HG02763 (cell line): ENCODE measurements around the gene CALHM3.
A peak's percentile ranks its signal among the peaks of the same experiment; 100 is the strongest.

ENCODE experiments used
- ATAC-seq: cut with Tn5 transposase; IDR thresholded peaks from one replicate; pipeline ENCODE4 v1.9.1; 2021; ENCODE audit warnings: mild to moderate bottlenecking, moderate library complexity; ENCODE audit not compliant: unreplicated experiment

CALHM3 gene

GRCh38 chr10:103475437-103475836 lies 3.6 kb downstream of the CALHM3 start:
- no peak for ATAC-seq

- ATAC-seq, result no peak
Measured at GRCh38 chr10:103474077-103474476, 5.0 kb downstream of the CALHM3 start.

GRCh38 chr10:103473261-103473671 lies 5.8 kb downstream of the CALHM3 start:
- no peak for ATAC-seq

- ATAC-seq, result peak; percentile 32
Measured at GRCh38 chr10:103472005-103472404, 7.0 kb downstream of the CALHM3 start.

- peak; percentile 75 for ATAC-seq
Measured at GRCh38 chr10:103470761-103471653, 8.0 kb downstream of the CALHM3 start.

- ATAC-seq, result no peak
Measured at GRCh38 chr10:103469201-103469600, 9.8 kb downstream of the CALHM3 start.

GRCh38 chr10:103467406-103467805 lies 11.6 kb downstream of the CALHM3 start:
- no peak for ATAC-seq

GRCh38 chr10:103466734-103467133 lies 12.3 kb downstream of the CALHM3 start:
- no peak for ATAC-seq

GRCh38 chr10:103465411-103466179 lies 13.4 kb downstream of the CALHM3 start:
- ATAC-seq, result no peak

- no peak for ATAC-seq
Measured at GRCh38 chr10:103463499-103463898, 15.5 kb downstream of the CALHM3 start.

- no peak for ATAC-seq
Measured at GRCh38 chr10:103459615-103460014, 19.4 kb downstream of the CALHM3 start.

GRCh38 chr10:103458720-103459119 lies 20.3 kb downstream of the CALHM3 start, which contains the start of gene CALHM1:
CALHM1 (minus strand) TSS chr10:103458900; CDS start chr10:103458751, 149 bp downstream.
- peak; percentile 46 for ATAC-seq

- ATAC-seq, result no peak
Measured at GRCh38 chr10:103457896-103458583, 21.0 kb downstream of the CALHM3 start.

- ATAC-seq, result no peak
Measured at GRCh38 chr10:103457176-103457712, 21.8 kb downstream of the CALHM3 start.

- no peak for ATAC-seq
Measured at GRCh38 chr10:103456074-103456660, 22.9 kb downstream of the CALHM3 start.

GRCh38 chr10:103455235-103455634 lies 23.8 kb downstream of the CALHM3 start:
- ATAC-seq, result no peak

GRCh38 chr10:103454026-103454425 lies 25.0 kb downstream of the CALHM3 start:
- ATAC-seq, result no peak

GRCh38 chr10:103452506-103453230 lies 26.4 kb downstream of the CALHM3 start:
- ATAC-seq, result no peak

- ATAC-seq, result peak; percentile 66
Measured at GRCh38 chr10:103451831-103452505, 27.1 kb downstream of the CALHM3 start, which contains the start of gene CALHM2. CALHM2 (minus strand) TSS chr10:103452370; CDS start chr10:103449941, 2,429 bp downstream.
